Measurements from ENCODE around the gene ARID3B.

DNA sequence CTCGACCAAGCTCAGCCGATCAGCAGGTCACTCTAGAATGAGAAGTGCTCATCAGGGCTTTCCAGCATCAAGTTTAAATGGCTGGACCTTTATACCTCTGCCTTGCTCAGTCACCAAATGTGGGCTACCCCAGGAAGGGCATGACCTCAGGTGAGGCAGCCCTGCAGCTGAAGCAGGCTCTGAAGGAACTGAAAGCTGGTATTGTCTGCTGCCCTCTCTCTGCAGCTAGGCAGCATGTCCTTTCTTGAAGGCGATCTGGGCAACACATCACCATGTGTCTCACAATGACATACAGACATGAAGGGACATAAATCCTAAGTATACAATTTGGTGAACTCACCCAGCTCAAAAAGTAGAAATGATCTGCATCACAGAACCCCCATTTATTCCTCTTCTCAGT is 38.7 kb upstream of the ARID3B start:
- TF ChIP-seq POLR2A (IDR thresholded peaks at IDR 0.05; ENCODE audit: low read depth) (no peak), POLR2AphosphoS5 (IDR thresholded peaks at IDR 0.05) (no peak)
- TF ChIP-seq, protein P1, sequence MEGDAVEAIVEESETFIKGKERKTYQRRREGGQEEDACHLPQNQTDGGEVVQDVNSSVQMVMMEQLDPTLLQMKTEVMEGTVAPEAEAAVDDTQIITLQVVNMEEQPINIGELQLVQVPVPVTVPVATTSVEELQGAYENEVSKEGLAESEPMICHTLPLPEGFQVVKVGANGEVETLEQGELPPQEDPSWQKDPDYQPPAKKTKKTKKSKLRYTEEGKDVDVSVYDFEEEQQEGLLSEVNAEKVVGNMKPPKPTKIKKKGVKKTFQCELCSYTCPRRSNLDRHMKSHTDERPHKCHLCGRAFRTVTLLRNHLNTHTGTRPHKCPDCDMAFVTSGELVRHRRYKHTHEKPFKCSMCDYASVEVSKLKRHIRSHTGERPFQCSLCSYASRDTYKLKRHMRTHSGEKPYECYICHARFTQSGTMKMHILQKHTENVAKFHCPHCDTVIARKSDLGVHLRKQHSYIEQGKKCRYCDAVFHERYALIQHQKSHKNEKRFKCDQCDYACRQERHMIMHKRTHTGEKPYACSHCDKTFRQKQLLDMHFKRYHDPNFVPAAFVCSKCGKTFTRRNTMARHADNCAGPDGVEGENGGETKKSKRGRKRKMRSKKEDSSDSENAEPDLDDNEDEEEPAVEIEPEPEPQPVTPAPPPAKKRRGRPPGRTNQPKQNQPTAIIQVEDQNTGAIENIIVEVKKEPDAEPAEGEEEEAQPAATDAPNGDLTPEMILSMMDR (IDR thresholded peaks at IDR 0.05), result no peak
